ENCODE data around the gene STAB2. TPM values are rescaled to one million over a fixed set of nuclear protein-coding genes. Genes with fewer than 3 reads are reported as not detected.
A peak's percentile ranks its signal among the peaks of the same experiment; 100 is the strongest.

The STAB2 gene
- total RNA-seq, 6 experiments from 2014 or later, result 5.5 to 32.2 (median 18.5) TPM

DNA sequence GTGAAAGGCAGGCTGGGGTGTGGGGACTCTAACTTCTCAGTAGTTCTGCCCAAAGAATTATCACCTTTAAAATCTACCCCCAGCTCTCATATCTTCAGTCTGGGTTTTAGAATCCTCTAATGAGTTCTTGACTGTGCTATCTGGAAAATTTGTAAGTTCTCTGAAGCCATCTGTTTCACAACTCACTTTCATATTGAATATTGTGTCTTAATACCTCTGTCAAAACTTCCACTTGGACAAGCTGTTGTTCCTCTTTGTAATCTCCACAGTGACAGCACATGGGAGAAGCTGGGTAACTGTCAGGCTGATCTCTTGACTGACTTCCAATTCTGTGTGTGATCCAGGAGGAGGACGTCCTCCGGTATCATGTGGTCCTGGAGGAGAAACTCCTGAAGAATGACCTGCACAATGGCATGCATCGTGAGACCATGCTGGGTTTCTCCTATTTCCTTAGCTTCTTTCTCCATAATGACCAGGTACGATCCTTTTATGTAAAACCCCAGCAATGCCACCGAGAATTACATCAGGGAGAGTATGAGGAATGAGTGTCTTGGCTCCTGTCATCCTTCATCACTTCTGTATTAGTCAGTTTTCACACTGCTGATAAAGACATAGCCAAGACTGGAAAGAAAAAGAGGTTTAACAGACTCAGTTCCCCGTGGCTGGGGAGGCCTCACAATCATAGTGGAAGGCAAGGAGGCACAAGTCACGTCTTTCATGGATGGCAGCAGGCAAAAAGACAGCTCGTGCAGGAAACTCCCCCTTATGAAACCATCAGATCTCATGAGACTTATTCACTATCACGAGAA is 111.9 kb downstream of the STAB2 start:
- Histone ChIP-seq H3K27me3 (no peaks in the 10 kb centered on the region), H3K4me1 (no peaks in the 10 kb centered on the region), H3K9me3 (no peaks in the 10 kb centered on the region), H3K27ac (no peak overlapping the region), H3K36me3 (no peaks in the 10 kb centered on the region), H3K4me3 (no peak overlapping the region)
- no peak for TF ChIP-seq POLR2A (IDR thresholded peaks at IDR 0.05)
- TF ChIP-seq, protein P1, sequence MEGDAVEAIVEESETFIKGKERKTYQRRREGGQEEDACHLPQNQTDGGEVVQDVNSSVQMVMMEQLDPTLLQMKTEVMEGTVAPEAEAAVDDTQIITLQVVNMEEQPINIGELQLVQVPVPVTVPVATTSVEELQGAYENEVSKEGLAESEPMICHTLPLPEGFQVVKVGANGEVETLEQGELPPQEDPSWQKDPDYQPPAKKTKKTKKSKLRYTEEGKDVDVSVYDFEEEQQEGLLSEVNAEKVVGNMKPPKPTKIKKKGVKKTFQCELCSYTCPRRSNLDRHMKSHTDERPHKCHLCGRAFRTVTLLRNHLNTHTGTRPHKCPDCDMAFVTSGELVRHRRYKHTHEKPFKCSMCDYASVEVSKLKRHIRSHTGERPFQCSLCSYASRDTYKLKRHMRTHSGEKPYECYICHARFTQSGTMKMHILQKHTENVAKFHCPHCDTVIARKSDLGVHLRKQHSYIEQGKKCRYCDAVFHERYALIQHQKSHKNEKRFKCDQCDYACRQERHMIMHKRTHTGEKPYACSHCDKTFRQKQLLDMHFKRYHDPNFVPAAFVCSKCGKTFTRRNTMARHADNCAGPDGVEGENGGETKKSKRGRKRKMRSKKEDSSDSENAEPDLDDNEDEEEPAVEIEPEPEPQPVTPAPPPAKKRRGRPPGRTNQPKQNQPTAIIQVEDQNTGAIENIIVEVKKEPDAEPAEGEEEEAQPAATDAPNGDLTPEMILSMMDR (IDR thresholded peaks at IDR 0.05), result no peak
- peak; percentile 41 to 51 (median 46) for ATAC-seq
- 47% methylated on average over 8 of the region's 9 CpGs for WGBS (ENCODE audit: insufficient coverage, low coverage, low lambda C conversion rate, missing lambda C conversion rate)
- intact Hi-C loops (cut with DNase I), result no loop called here
- DNase-seq, result no peak

DNA sequence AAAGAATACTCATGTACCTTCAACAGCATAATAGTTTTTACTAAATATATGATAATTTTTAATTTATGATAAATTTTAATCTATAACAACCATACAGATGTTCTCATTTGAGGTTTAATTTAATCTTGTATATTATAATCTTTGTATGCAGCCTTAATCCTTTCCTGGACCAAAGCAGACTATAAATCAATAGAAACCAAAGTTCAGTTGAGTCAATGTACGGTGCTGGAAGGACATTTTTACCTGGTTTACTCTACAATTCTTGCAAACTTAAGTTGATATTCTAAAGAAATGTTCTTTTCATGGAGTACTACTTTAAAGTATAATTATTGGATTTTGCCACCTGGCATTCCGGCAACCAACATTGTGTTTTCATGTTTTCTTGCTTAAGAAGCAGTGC is 118.0 kb downstream of the STAB2 start:
- ATAC-seq (peak; percentile 63 to 74 (median 66)), DNase-seq (no peak)
- Histone ChIP-seq H3K4me1 (no peaks in the 10 kb centered on the region), H3K36me3 (no peaks in the 10 kb centered on the region), H3K4me3 (no peak overlapping the region), H3K27ac (no peak overlapping the region), H3K27me3 (no peaks in the 10 kb centered on the region), H3K9me3 (no peaks in the 10 kb centered on the region)
- 40% methylated on average over 2 of the region's 2 CpGs for WGBS (ENCODE audit: insufficient coverage, low coverage, low lambda C conversion rate, missing lambda C conversion rate)
- intact Hi-C loops (cut with DNase I), result no loop called here
- TF ChIP-seq, protein P1 (IDR thresholded peaks at IDR 0.05), result no peak
- no peak for TF ChIP-seq POLR2A (IDR thresholded peaks at IDR 0.05)

DNA sequence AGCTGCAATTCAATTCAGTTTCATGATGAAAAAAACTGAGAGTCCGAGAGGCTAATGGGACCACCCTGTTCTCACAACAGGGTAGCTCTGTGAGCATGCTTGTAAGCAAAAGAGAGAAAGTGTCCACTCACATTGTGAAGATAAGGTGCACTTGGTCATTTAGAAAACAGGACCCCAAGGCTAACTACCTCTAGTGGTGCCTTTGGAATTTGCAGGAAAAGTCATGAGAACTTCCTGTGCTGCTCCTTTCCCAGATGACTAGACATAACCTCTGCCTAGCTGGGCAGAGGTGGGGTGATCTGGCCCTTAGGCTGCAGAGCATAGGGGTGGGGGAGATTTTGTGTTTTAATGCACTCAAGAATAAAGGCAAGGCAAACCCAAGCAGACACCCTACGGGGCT is 118.9 kb downstream of the STAB2 start:
- TF ChIP-seq, protein P1 (IDR thresholded peaks at IDR 0.05), result no peak
- no peak for TF ChIP-seq POLR2A (IDR thresholded peaks at IDR 0.05)
- Histone ChIP-seq H3K4me3 (no peak overlapping the region), H3K36me3 (no peaks in the 10 kb centered on the region), H3K27me3 (no peaks in the 10 kb centered on the region), H3K9me3 (no peaks in the 10 kb centered on the region), H3K4me1 (no peaks in the 10 kb centered on the region), H3K27ac (no peak overlapping the region)
- intact Hi-C loops (cut with DNase I), result no loop called here
- 76% methylated on average over 2 of the region's 2 CpGs for WGBS (ENCODE audit: insufficient coverage, low coverage, low lambda C conversion rate, missing lambda C conversion rate)
- no peak for ATAC-seq
- no peak for DNase-seq

DNA sequence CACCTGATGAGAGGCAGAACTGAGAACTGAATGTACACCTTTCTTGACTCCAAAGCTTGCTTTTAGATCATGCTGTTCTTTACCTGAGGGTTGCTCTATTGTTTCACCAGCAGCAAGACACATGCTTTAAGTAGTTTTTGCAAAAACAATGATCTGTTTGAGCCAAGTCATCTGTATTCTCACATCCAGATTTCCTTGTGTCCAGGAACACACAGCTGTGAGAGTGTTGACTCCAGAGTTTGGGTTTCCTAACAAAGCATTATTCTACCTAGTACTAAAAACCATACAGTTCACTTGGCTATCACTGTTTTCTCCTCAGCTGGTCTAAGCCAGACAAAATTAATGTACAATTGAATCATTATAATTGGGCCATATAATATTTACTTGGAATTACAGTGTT is 120.4 kb downstream of the STAB2 start:
- no peaks in the 10 kb centered on the region for H3K36me3 ChIP-seq
- H3K4me1 ChIP-seq, result no peaks in the 10 kb centered on the region
- H3K4me3 ChIP-seq, result no peak overlapping the region
- no peak overlapping the region for H3K27ac ChIP-seq
- H3K27me3 ChIP-seq, result no peaks in the 10 kb centered on the region
- no peak for ATAC-seq
- TF ChIP-seq POLR2A (IDR thresholded peaks at IDR 0.05), result no peak
- TF ChIP-seq, protein P1 (IDR thresholded peaks at IDR 0.05), result no peak
- no peak for DNase-seq
- no peaks in the 10 kb centered on the region for H3K9me3 ChIP-seq
- intact Hi-C loops (cut with DNase I), result no loop called here

Measured in right lobe of liver (tissue), 6 donors.